Measurements from ENCODE around the gene NPFF.

NPFF gene

DNA sequence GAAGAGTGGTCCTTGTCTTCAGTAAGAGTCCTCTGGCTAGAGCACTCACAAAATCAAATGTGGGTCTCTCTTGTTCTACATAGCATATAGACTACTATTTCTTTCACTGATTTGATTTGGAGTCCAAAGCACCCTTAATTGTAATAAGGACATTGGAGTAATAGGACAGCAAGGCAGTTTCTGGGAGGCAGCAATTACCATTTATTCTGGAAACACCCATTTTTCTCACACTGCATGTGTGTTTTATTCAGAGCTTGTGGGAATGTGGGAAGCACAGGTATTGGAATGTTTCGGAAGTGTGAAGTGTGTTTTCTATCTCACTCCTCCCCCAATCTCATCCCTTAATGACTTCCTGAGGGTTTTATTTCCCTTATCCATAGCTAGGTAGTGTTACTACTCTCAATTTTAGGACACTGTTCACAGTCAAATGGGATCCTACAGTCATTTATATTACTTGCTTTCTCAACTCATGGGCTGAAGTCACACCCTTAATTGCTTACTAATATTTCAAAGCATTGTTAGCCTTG lies 35.2 kb downstream of the NPFF start:
- no peak for DNase-seq

DNA sequence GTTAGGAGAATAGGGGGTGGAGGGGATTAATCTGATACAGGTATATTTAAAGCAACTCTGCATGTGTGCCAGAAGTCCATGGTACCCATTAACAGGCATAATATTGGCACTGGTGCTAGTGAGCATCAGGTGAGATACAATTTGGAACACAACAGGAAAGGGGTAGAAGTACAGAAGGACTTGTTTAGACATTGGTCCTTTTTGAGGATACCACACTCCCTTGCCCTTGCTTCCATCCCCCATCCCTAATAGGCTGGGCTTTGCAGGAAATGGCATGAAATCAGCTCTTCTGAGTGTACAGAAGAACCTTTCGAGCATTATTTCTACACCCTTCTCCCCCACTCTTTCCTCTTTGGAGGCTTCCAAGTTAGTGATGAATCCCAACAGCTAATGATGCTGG lies 39.0 kb downstream of the NPFF start:
- DNase-seq, result no peak

DNA sequence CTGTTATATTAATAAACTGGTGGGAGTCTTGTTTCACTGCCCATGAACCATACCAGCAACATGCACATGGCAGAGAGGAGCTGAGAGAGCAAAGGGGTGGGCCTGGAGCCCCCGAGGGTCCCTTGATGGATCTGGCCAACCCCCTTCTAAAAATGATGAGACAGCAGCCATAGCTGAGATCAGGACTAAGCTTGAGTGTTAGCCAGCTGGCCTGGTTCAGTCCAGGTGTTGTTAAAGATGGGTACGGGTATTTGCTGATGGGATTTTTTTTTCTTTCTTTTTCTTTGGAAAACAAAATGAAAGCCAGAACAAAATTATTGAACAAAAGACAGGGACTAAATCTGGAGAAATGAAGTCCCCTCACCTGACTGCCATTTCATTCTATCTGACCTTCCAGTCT lies 39.4 kb downstream of the NPFF start:
- DNase-seq, result no peak

DNA sequence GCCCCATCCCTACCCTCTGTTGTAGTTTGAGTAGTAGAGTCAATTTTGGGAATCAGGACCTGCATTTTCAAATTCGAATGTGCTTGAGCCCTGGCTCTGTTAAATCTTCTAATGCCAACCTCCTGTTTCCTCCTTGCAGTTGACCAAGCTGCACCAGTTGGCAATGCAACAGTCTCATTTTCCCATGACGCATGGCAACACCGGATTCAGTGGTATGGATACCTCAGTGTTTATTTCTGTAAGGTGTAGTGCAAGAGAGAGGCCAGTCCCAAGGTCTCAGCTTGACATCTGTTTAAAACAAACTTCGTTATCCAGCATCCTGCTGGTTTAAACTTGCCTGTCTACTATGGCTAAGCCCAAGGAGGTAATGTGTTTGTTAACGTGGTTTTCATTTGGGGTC lies 40.2 kb downstream of the NPFF start:
- DNase-seq, result no peak

DNA sequence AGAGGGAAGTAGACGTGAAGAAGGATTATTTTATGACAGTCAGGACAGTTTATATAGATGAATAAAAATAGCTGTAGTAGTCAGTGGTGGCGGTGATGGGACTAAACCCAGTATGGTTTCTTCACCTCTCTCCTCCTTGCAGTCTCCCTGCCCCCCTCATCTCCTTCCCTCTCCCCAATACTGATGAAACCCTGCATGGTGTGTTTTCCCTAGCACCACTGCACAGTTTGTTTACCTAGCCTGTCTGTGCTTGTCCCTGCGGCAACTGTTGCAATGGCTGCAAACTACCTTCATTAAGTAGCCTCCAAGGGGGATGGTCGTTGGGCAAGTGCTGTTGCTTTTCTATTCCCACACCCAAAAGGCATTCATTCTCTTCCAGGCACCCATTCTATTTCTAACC lies 40.6 kb downstream of the NPFF start:
- no peak for DNase-seq

DNA sequence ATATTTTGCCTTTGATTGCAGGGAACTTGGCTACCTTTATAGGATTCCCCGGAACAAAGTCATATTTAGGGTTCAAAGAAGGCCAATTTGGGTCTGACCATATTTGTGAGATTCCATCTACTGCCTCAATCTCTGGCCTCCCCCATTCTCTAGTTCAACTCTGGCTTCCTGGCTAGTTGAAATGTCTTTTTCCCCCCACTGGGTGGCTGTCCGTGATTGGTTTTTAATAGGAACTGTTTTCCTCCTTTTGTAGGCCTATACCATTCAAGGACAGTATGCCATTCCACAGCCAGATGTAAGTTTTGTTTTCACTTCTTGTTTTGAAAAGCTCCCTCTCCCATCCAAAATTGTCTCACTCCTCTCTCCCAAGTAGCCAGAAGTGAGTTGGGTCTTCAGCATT lies 41.6 kb downstream of the NPFF start:
- no peak for DNase-seq

DNA sequence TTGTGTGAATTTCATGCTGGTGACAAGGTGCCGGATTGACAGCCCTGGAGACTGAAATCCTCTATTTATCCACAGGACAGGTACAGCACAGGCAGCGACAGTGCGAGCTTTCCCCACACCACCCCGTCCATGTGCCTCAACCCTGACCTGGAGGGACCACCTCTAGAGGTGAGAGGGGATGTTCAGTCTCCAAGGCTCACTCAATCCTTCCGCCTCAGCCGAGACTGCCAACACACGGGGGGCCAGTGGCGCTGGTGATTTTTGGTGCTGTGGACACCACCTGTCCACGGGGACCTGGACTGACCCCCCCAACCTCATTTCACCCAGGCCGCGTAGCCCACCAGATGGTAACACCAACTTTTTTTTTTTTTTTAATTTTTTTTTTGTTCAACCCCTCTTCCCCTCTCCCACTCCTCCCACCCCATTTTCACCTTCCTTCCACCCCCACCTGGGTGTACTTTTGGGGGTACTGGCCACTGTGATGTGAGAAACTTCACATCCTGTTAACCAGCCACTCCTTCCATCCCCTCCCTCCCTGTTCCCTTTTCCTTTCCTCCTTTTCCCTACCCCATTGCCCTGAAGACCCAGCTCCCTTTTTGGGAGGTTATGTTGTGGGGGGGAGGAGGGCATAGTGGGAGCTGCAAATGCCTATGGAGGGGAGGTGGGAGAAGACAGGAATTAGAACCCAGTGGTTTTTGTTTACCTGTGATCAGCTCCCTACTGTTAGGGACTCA lies 42.4 kb downstream of the NPFF start:
- no peak for DNase-seq

DNA sequence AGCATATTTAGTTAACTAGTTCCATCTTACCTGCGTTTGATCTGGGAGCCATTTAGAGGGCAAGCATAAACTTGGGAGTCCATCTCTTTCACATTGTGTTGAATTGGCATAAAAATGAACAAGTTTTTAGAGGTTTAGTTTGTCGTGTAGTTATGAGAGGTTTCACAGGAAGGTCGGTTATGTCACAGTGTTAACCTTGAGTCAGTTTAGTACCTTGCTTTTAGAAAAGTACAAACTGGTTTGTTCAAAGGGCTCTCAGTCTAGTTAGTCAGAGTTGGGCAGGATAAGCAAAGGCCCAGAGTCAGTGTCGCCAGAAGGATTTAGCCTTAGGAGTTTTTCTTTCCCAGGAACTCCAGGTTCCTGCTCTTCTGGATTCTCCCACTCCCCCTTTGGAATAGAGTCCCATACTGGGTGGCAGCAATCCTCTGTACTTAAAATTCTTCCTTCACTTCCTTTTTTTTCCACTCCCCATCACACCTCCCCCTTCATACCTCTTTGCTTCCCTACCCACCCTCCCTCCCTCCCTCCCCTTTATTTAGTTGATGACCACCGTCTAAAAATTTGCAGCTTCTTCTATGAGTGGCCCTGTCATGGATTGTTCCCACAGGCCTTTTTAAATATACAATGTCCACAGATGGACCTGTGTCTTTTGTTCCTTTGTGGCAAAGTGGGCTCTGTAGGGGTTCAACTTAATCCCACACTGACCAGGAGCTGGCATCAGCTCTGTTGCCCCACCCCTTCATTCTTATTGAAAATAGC lies 43.3 kb downstream of the NPFF start:
- no peak for DNase-seq

DNA sequence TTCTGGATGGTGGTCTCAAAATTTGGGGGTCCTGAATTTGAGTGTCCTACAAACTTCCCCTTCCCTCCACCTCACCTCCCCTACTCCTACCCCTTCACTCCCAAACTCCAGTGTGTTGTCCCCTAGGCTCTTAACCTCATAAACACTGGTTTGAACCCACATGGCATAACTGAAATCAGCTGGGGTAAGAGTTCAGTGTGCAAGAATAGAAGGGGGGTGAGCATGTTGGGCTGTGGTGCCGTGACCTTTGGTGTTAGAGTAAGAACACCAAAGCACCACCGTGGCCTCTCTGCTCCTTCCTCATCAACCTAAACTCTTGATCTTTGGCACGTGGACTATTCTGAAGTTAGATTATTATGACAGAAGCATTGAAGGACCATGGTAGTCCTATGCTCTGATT lies 44.3 kb downstream of the NPFF start:
- DNase-seq, result no peak

DNA sequence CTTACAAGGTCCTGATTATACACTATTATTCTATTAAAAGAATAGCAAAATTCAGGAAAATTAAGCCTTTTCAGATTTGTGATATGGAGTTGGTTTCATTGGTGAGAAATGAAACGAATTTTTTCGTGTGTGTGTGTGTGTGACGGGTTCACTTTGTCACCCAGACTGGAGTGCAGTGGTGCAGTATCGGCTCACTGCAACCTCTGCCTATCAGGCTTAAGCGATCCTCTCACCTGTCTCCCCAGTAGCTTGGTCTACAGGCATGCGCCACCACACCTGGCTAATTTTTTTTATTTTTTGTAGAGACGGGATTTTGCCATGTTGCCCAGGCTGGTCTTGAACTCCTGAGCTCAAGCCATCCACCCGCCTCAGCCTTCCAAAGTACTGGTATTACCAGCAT lies 45.7 kb downstream of the NPFF start:
- no peak for DNase-seq

DNA sequence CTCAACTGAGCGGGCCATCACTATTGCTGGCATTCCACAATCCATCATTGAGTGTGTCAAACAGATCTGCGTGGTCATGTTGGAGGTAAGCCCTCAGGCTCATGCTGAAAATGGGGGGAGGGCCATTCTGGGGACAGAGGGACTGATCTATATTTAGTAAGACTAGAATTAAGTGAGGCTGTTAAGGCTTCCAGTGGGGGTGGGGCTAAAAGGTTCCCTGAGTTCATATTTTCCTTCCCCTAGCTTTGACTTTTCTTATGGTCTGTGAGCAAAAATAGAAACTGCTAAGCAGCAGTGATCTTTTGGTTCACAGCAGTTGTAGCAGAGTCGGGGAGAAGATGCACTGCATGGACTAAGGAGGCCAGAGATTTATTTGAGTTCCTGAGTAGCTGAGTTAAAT lies 46.2 kb downstream of the NPFF start:
- DNase-seq, result no peak

DNA sequence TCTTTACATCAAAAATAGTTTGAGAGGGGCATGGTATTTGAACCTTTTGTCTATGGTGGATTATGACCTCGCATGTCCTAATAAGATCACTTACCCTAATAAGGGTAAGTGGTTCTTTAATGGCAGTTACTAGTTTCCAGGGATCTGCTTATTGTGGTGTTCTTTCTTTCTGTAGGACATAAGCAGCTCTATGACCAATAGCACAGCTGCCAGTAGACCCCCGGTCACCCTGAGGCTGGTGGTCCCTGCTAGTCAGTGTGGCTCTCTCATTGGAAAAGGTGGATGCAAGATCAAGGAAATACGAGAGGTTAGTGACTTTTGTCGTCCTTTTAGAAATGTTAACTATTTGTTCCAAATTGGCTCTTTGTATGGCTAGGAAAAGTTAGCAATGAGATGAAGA lies 48.2 kb downstream of the NPFF start:
- DNase-seq, result no peak
